SH-SY5Y (cell line): ENCODE results near the gene NPTXR.

ENCODE experiments used
- GATA2 ChIP-seq: IDR thresholded peaks from 2 replicates; pipeline ENCODE4 v1.6.1; 2011; ENCODE audit warnings: mild to moderate bottlenecking, low read depth, low read length
- GATA3 ChIP-seq: IDR thresholded peaks from 2 replicates; pipeline ENCODE4 v1.6.1; 2011; ENCODE audit warnings: low read depth, mild to moderate bottlenecking, low read length, moderate library complexity

Gene NPTXR

DNA sequence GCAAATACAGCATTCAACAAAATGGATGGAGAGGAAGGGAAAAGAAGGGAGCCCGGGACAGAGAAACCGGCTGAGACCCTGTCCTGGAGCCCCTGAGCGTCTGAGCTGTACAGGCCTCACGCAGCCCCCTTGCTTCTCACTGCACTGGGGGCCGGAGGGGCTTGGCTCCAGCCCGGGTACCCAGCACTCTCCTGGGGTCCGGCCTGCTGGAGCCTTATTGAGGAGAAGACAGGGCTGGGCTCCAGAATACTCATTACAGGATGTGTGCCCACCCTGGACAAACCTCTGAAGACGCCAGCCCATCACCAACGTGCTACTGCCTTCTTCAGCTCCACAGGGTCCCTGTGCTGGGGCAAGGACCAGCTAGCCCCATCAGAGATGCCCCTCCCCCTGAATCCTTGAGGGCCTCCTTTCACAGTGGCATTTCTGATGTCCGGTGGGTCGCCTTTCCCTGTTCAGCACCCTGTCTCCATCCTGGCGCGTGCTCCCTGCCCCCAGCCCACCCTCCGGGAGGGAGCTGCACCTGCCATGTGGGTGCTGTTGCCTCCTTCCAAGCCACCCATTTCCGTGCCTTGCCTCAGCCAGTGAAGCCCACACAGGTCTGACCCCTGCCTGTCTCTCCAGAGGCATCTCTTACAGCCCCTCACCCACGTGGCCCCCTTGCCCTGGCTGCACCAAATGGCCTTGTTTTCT is 73.4 kb downstream of the NPTXR start:
- no peak for TF ChIP-seq GATA2
- TF ChIP-seq GATA3: no peak
